Activated CD4-positive, alpha-beta memory T cell treated with anti-CD3 and anti-CD28 coated beads for 36 hours (primary cell): ENCODE data around the gene SLC48A1. TPM values are rescaled to one million over a fixed set of nuclear protein-coding genes. Genes with fewer than 3 reads are reported as not detected.

ENCODE experiments used
- CTCF ChIA-PET: fragments of 350-600 bp; sonication (Branson Sonifier 250); formaldehyde crosslinking; loops from one replicate; lab custom pipeline; 2021; ENCODE audit warnings: antibody characterized with exemption, inconsistent platforms; lab: Charles Lee
- POLR2A ChIA-PET: fragments of 350-600 bp; sonication (Branson Sonifier 250); formaldehyde crosslinking; loops from one replicate; lab custom pipeline; 2021; ENCODE audit warnings: antibody characterized with exemption; lab: Charles Lee
- DNase-seq: peaks from one replicate; pipeline ENCODE4 v3.0.0-alpha.2; 2020
- H3K27ac Mint-ChIP-seq: one replicate; pipeline ENCODE4 v1.8.0; 2021; ENCODE audit warnings: mixed read lengths
- H3K27me3 Mint-ChIP-seq: one replicate; pipeline ENCODE4 v1.8.0; 2021; ENCODE audit warnings: mixed read lengths
- H3K36me3 Mint-ChIP-seq: one replicate; pipeline ENCODE4 v1.8.0; 2021; ENCODE audit warnings: mixed read lengths
- H3K4me1 Mint-ChIP-seq: one replicate; pipeline ENCODE4 v1.8.0; 2021; ENCODE audit warnings: low read depth, mixed read lengths
- H3K4me3 Mint-ChIP-seq: one replicate; pipeline ENCODE4 v1.8.0; 2021; ENCODE audit warnings: mild to moderate bottlenecking, mixed read lengths
- H3K9me3 Mint-ChIP-seq: one replicate; pipeline ENCODE4 v1.8.0; 2021; ENCODE audit warnings: mixed read lengths
- intact Hi-C: fragments of 100-400 bp; cut with micrococcal nuclease; formaldehyde crosslinking; loops from one replicate; pipeline ENCODE4 v1.15.1; 2023
- total RNA-seq, 2 experiments: library from RNA; stranded (reverse); gene quantifications; one replicate each; pipeline ENCODE4 v1.2.3, GENCODE V29; 2021

SLC48A1 gene
- total RNA-seq, 2 experiments from 2014 or later: 13.7 to 16.2 TPM

DNA sequence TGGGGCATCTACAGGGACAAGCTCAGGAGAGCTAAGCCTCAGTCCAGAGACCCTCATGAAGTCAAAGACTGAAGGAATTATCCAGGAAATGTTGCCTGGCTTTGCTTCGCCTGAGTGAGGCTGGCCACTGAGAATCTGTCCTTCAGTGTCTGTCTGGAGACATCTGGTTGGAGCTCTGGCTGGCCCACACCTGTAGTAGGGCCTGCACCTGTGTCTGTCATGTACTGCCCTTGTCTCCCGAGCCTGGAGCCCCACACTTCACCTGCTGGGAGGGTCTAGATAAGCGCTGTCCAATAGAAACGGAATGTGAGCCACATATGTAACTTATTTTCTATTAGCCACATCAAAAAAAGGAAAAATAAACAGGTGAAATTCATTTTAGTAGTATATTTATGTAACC, 56.5 kb downstream of the SLC48A1 start:
- H3K9me3 Mint-ChIP-seq: no peaks in the 10 kb centered on the region
- POLR2A ChIA-PET: interaction anchor here (1.1 to 10.5 kb wide), 2 partner anchors 12 to 14 kb away, joined by 3 to 540 read pairs; partner anchors contain the start of gene HDAC7
- peak overlapping the region; percentile 60 for H3K4me3 Mint-ChIP-seq
- H3K27ac Mint-ChIP-seq: peak overlapping the region; percentile 81
- H3K36me3 Mint-ChIP-seq: peaks cover 2% of the 10 kb centered on the region
- no peaks in the 10 kb centered on the region for H3K27me3 Mint-ChIP-seq
- DNase-seq: no peak
- peaks cover 89% of the 10 kb centered on the region for H3K4me1 Mint-ChIP-seq
- intact Hi-C loops: no loop called here
- CTCF ChIA-PET: interaction anchor here (0.6 to 17.3 kb wide), 4 partner anchors 8 to 87 kb away, joined by 3 to 795 read pairs (median 226); partner anchors contain the start of gene HDAC7

Other genes with a start within 250 kb of the SLC48A1 start
- gene RPAP3, start 67.2 kb upstream of the SLC48A1 start, total RNA-seq: 10 to 100 TPM; 49.4 to 50.2 TPM
- not detected for gene ENDOU, start 47.7 kb upstream of the SLC48A1 start, total RNA-seq
- gene RAPGEF3, start 14.4 kb upstream of the SLC48A1 start, total RNA-seq: 1 to 10 TPM; 2.1 to 2.5 TPM
- 100 to 1,000 TPM; 257 to 280 TPM for gene HDAC7, start 46.7 kb downstream of the SLC48A1 start, total RNA-seq
- gene VDR, start 131.8 kb downstream of the SLC48A1 start, total RNA-seq: 100 to 1,000 TPM; 156 TPM
- 100 to 1,000 TPM; 179 to 182 TPM for gene TMEM106C, start 190.4 kb downstream of the SLC48A1 start, total RNA-seq
- gene COL2A1, start 231.2 kb downstream of the SLC48A1 start, total RNA-seq: not detected